Keratinocyte (primary cell): ENCODE measurements around the gene FBRSL1. TPM values are rescaled to one million over a fixed set of nuclear protein-coding genes. Genes with fewer than 3 reads are reported as not detected.

Experiments
- DNase-seq: peaks from one replicate; pipeline ENCODE4 v3.0.0-alpha.2; 2011; ENCODE audit warnings: low read depth, missing footprints, low spot score
- FAIRE-seq: peaks from 2 replicates; lab custom pipeline; 2011; peaks lifted over from hg19 to GRCh38; lab: Jason Lieb, UNC
- H2AFZ ChIP-seq: 2 replicates; pipeline ENCODE4 v1.6.0; 2012; ENCODE audit warnings: low read length, control low read depth, inconsistent platforms; ENCODE audit not compliant: control insufficient read depth
- H3K27ac ChIP-seq: 2 replicates; pipeline ENCODE4 v1.5.1; 2011; ENCODE audit warnings: low read length; ENCODE audit not compliant: control insufficient read depth, insufficient read depth
- H3K27me3 ChIP-seq: 3 replicates; pipeline ENCODE4 v1.6.0; 2011; ENCODE audit warnings: low read length; ENCODE audit not compliant: control insufficient read depth, insufficient read depth; ENCODE audit errors: extremely low read depth
- H3K36me3 ChIP-seq, 2 experiments: 2 replicates in 1 of 2; 3 replicates in 1 of 2; pipeline ENCODE4 v1.5.1; 2011; ENCODE audit warnings: low read length in 2 of 2, mild to moderate bottlenecking in 1 of 2; ENCODE audit not compliant: control insufficient read depth in 2 of 2, insufficient read depth in 2 of 2; ENCODE audit errors: extremely low read depth in 1 of 2
- H3K4me1 ChIP-seq: 3 replicates; pipeline ENCODE4 v1.5.1; 2011; ENCODE audit warnings: low read length; ENCODE audit not compliant: control insufficient read depth, insufficient read depth; ENCODE audit errors: extremely low read depth
- H3K4me2 ChIP-seq: 3 replicates; pipeline ENCODE4 v1.6.0; 2011; ENCODE audit warnings: low read depth, low read length; ENCODE audit not compliant: control insufficient read depth, insufficient read depth; ENCODE audit errors: extremely low read depth
- H3K4me3 ChIP-seq, 3 experiments: fragments of 200-600 bp in 1 of 3; sonication (generic) in 1 of 3; 2 replicates in 2 of 3; 3 replicates in 1 of 3; pipeline ENCODE4 v1.5.1; 2011 to 2016; ENCODE audit warnings: low read length in 3 of 3, mild to moderate bottlenecking in 3 of 3, control low read depth in 2 of 3, inconsistent platforms in 1 of 3, low read depth in 1 of 3, mixed read lengths in 1 of 3, mixed run types in 1 of 3, moderate library complexity in 1 of 3; ENCODE audit not compliant: control insufficient read depth in 2 of 3, insufficient read depth in 2 of 3; ENCODE audit errors: extremely low read depth in 1 of 3
- H3K79me2 ChIP-seq: 2 replicates; pipeline ENCODE4 v1.6.0; 2012; ENCODE audit warnings: low read length; ENCODE audit not compliant: control insufficient read depth, insufficient read depth
- H3K9ac ChIP-seq: 3 replicates; pipeline ENCODE4 v1.6.0; 2011; ENCODE audit warnings: low read length; ENCODE audit not compliant: control insufficient read depth, insufficient read depth; ENCODE audit errors: extremely low read depth
- H3K9me1 ChIP-seq: 3 replicates; pipeline ENCODE4 v1.6.0; 2011; ENCODE audit warnings: low read length; ENCODE audit not compliant: control insufficient read depth, insufficient read depth; ENCODE audit errors: extremely low read depth
- H3K9me3 ChIP-seq: 2 replicates; pipeline ENCODE4 v1.5.1; 2012; ENCODE audit warnings: low read depth, low read length; ENCODE audit not compliant: control insufficient read depth
- H4K20me1 ChIP-seq: 3 replicates; pipeline ENCODE4 v1.6.0; 2011; ENCODE audit warnings: low read length; ENCODE audit not compliant: control insufficient read depth, insufficient read depth; ENCODE audit errors: extremely low read depth
- CTCF ChIP-seq, 3 experiments: IDR thresholded peaks in 1 of 3; conservative IDR thresholded peaks in 1 of 3; optimal IDR thresholded peaks in 1 of 3; 2 replicates in 2 of 3; 3 replicates in 1 of 3; pipeline versions ENCODE3 to v1.5.1; 2011; ENCODE audit warnings: low read length in 3 of 3, mild to moderate bottlenecking in 3 of 3, moderate library complexity in 2 of 3, control low read depth in 1 of 3, inconsistent platforms in 1 of 3; ENCODE audit not compliant: insufficient read depth in 2 of 3; ENCODE audit errors: extremely low read depth in 1 of 3
- EZH2 ChIP-seq: IDR thresholded peaks from one replicate; pipeline ENCODE4 v1.6.1; 2012; ENCODE audit warnings: inconsistent platforms, mild to moderate bottlenecking, low read length, moderate library complexity
- dilution Hi-C: fragments of 300-500 bp; cut with MboI; formaldehyde crosslinking; loops from one replicate; pipeline ENCODE4 v1.7.0; 2020; ENCODE audit warnings: low sequenced_read_pairs; ENCODE audit not compliant: extremely low pct_ligation_motif_present
- polyA plus RNA-seq, 5 experiments: library from polyadenylated mRNA; depleted of rRNA in 3 of 5; stranded (reverse) in 3 of 5; stranded (forward) in 1 of 5; unstranded in 1 of 5; fragments of >200 nt; gene quantifications; 1 replicate in 1 of 5; 2 replicates in 3 of 5; 3 replicates in 1 of 5; pipeline versions ENCODE4 v1.2.1 to v1.2.3, GENCODE V29; 2011 to 2012; ENCODE audit warnings: missing spikeins in 2 of 5, low read depth in 1 of 5, low replicate concordance in 1 of 5

Gene FBRSL1
- polyA plus RNA-seq, 1 donor (not counting 4 experiments of a cell fraction or from before 2014, with no cell fraction given), result 0.89 TPM

GRCh38 chr12:132541996-132542395, 52.0 kb downstream of the FBRSL1 start:
- dilution Hi-C loops, result no loop called here
- no peaks in the 10 kb centered on the region for H3K27me3 ChIP-seq

GRCh38 chr12:132542661-132543060, 52.7 kb downstream of the FBRSL1 start:
- Histone ChIP-seq H4K20me1 (peaks cover 3% of the 10 kb centered on the region), H3K27me3 (no peaks in the 10 kb centered on the region), H3K9ac (no peak overlapping the region), H2AFZ (no peak overlapping the region), H3K4me3 (no peak overlapping the region), H3K79me2 (no peaks in the 10 kb centered on the region), H3K4me1 (peaks cover 2% of the 10 kb centered on the region), H3K27ac (no peak overlapping the region), H3K9me1 (no peaks in the 10 kb centered on the region), H3K9me3 (no peaks in the 10 kb centered on the region), H3K4me2 (no peak overlapping the region), H3K36me3 (no peaks in the 10 kb centered on the region)
- DNase-seq, result no peak
- no peak for FAIRE-seq
- TF ChIP-seq CTCF (optimal IDR thresholded peaks at IDR 0.05 in 1 of 3, IDR thresholded peaks at IDR 0.05 in 1 of 3, conservative IDR thresholded peaks at IDR 0.05 in 1 of 3; ENCODE audit: extremely low read depth in 1 of 3, insufficient read depth in 2 of 3, low read length in 3 of 3) (no peak), EZH2 (no peak)
- dilution Hi-C loops, result no loop called here

More at GRCh38 chr12:132541996-132542395, 52.0 kb downstream of the FBRSL1 start:
- H3K27ac ChIP-seq, result no peak overlapping the region
- H3K36me3 ChIP-seq, result no peaks in the 10 kb centered on the region
- FAIRE-seq, result no peak
- no peaks in the 10 kb centered on the region for H3K79me2 ChIP-seq
- no peak for DNase-seq
- no peak overlapping the region for H3K9ac ChIP-seq
- no peaks in the 10 kb centered on the region for H3K9me3 ChIP-seq
- H2AFZ ChIP-seq, result no peak overlapping the region
- H3K4me3 ChIP-seq, result no peak overlapping the region
- H3K9me1 ChIP-seq, result no peaks in the 10 kb centered on the region
- TF ChIP-seq CTCF (optimal IDR thresholded peaks at IDR 0.05 in 1 of 3, IDR thresholded peaks at IDR 0.05 in 1 of 3, conservative IDR thresholded peaks at IDR 0.05 in 1 of 3; ENCODE audit: extremely low read depth in 1 of 3, insufficient read depth in 2 of 3, low read length in 3 of 3), result no peak
- no peak for TF ChIP-seq EZH2
- H3K4me1 ChIP-seq, result peaks cover 2% of the 10 kb centered on the region
- no peaks in the 10 kb centered on the region for H4K20me1 ChIP-seq
- H3K4me2 ChIP-seq, result no peak overlapping the region
